NCI-H345 (cell line): Measurements from ENCODE around the gene UGT1A4.

Experiments
- DNase-seq: peaks from one replicate; lab custom pipeline; 2025; lab: John Stamatoyannopoulos, UW

UGT1A4 gene

DNA sequence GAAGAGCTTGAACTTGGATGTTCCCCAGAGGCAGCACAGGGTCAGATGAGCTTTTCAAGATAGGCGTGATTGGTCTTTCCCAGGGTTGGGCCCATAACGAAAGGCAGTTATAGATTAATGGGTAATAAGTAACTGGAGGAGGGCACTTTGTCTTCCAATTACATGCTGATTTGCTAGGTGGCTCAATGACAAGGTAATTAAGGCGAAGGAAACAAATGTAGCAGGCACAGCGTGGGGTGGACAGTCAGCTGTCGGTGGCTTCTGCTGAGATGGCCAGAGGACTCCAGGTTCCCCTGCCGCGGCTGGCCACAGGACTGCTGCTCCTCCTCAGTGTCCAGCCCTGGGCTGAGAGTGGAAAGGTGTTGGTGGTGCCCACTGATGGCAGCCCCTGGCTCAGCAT lies at the start of gene UGT1A4:
UGT1A4 (plus strand) TSS at position 185 of the 400 bp plus-strand sequence; CDS start at position 270, 85 bp downstream.
- DNase-seq = no peak

DNA sequence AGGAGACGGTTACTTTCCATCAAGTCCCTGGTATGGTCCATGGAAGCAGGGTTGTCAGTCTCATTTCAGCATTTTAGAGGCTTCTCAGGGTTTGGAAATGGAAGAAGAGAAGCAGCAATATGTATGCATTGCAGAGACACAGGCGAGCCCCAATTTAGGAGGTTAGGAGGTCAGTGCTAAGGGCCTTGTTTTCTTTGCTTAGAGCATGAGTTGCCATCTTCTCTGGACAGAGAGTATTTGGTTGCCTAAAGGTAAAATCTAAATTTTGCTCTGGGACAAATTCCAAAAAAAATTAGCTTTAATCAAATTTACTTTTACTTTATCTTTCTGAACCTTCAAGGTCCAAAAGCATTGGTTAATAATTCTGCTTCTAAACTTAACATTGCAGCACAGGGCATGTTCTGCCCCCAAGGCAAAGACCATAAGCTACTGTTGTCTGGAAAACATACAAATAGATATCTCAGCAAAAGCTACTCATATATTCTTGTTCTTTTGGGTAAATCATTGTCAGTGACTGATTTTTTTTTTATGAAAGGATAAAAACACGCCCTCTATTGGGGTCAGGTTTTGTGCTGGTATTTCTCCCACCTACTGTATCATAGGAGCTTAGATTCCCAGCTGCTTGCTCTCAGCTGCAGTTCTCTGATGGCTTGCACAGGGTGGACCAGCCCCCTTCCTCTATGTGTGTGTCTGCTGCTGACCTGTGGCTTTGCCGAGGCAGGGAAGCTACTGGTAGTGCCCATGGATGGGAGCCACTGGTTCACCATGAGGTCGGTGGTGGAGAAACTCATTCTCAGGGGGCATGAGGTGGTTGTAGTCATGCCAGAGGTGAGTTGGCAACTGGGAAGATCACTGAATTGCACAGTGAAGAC lies 47.0 kb upstream of the UGT1A4 start, which contains the start of gene UGT1A9:
UGT1A9 (plus strand) TSS at position 609 of the 872 bp plus-strand sequence; CDS start at position 646, 37 bp downstream.
- no peak for DNase-seq

GRCh38 chr2:233672886-233673285 lies 45.6 kb upstream of the UGT1A4 start:
- no peak for DNase-seq

GRCh38 chr2:233673896-233674295 lies 44.6 kb upstream of the UGT1A4 start:
- DNase-seq = no peak

- no peak for DNase-seq
Measured at GRCh38 chr2:233674314-233674713, 44.2 kb upstream of the UGT1A4 start.

GRCh38 chr2:233674995-233675394 lies 43.5 kb upstream of the UGT1A4 start:
- DNase-seq = no peak

DNA sequence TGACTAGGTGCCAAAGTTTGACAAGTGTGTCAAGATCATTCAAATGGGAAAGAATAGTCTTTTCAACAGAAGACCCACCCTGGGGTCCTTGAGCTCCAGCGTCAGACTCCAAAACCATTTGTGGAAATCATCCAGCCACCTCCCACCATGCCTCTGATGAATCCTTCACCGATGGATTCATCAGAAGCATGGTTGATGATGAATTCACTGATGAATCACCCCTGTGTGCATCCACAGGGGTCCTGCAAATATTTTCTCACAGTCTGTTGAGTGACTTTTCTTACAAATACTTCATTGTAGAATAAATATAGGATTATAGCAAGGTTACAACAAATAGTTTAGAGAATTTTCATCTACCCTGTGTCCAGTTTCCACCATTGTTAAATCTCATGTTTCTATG lies 42.5 kb upstream of the UGT1A4 start:
- no peak for DNase-seq

DNA sequence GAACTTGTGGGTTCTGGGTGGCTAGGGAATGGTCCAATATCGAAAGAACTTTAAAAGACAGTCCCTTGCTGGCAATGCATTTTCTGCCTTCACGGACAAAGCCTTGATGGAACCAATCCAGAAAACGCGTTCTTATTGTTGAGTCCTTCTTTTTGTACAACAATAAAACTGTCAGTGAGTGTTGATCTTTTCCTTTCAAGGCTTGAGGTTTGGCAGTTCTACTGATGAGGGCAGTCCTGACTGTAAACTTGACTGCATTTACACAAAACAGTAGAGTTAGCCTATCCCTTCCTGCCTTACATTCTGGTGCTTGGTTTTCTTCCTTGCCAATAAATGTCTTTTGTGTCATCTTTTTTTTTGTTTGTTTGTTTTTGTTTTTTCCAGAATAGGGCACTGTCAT lies 39.3 kb upstream of the UGT1A4 start:
- no peak for DNase-seq

DNA sequence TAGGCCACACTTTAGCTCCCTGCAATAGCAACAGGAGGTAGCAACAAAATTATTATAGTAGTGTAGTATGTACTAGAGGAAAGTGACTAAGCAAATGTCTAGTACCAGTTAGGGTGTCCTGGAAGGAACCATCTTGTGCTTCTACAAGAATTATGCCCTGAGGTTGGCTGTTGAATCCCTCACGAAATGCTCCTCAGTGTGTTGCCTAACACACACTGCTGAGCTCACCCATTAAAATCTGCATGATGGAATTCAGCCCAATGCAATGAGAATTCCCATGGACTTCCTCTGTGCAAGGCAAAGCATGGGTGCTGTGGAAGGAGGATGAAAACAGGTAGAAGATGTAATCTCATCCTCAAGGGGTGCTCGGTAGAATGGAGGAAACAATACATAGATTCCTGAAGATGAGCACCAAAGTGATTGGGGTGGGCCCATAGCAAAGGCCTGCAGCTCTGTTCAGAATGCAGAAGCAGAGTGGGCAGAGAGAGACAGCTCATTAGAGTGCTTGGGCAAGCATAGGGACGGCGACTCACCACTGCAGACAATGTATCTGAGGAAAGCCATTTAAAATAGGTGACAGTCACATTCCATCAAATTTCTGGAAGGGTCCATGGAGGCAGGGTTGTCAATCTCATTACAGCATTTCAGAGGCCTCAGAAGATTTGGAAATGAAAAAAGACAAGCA lies 38.0 kb upstream of the UGT1A4 start:
- no peak for DNase-seq

DNA sequence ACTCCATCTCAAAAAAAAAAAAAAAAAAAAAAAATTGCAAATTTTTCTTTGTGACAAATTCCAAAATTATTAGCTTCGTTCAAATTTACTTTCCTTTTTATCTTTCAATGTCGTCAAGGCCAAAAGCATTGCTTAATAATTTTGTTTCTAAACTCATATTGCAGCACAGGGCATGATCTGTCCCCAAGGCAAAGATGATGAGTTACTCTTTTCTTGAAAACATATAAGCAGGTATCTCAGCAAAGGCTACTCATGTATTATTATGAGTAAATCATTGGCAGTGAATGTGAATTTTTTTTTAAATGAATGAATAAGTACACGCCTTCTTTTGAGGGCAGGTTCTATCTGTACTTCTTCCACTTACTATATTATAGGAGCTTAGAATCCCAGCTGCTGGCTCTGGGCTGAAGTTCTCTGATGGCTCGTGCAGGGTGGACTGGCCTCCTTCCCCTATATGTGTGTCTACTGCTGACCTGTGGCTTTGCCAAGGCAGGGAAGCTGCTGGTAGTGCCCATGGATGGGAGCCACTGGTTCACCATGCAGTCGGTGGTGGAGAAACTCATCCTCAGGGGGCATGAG lies 36.9 kb upstream of the UGT1A4 start, which contains the start of gene UGT1A7:
UGT1A7 (plus strand) TSS at position 381 of the 579 bp plus-strand sequence; CDS start at position 418, 37 bp downstream.
- no peak for DNase-seq

GRCh38 chr2:233684640-233685039 lies 33.9 kb upstream of the UGT1A4 start:
- DNase-seq = no peak

GRCh38 chr2:233686928-233687327 lies 31.6 kb upstream of the UGT1A4 start:
- DNase-seq = no peak

DNA sequence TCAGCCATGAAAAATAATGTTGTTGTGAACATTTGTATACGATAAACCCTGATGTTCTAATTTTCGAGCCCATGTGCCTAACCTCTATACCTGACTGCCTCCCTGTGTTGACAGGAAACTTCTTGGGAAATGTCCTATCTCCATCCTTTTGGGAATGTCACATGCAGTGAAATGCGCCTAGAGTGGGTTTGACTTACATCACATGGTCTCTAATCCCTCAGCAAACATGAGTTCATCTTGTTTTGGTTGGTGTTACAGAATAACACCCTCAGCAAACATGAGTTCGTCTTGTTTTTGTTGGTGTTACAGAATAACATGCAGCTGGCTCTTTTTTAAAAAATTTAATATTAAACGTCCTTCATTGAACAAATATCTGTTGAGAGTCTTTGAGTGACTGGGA lies 30.2 kb upstream of the UGT1A4 start:
- DNase-seq = no peak

GRCh38 chr2:233689031-233689430 lies 29.5 kb upstream of the UGT1A4 start:
- no peak for DNase-seq

- no peak for DNase-seq
Measured at GRCh38 chr2:233689501-233689900, 29.0 kb upstream of the UGT1A4 start.

DNA sequence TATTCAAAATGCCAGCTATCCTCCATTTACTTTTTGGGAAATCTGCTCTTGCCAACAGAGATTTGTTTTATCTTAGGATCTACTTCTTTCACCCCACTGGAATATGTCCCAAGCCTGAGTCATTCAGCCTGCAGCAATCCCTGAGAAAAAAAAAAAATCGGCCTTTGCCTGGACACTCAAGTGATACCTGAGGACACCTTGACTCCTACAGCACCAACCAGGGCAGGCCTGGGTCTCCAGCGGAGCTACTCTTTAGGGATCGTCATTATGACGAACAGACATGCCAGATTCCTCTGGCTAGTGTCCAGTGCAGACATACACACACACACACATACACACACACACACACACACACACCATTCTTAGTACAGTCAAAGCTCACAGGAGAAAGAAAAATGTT lies 28.1 kb upstream of the UGT1A4 start:
- DNase-seq = no peak

DNA sequence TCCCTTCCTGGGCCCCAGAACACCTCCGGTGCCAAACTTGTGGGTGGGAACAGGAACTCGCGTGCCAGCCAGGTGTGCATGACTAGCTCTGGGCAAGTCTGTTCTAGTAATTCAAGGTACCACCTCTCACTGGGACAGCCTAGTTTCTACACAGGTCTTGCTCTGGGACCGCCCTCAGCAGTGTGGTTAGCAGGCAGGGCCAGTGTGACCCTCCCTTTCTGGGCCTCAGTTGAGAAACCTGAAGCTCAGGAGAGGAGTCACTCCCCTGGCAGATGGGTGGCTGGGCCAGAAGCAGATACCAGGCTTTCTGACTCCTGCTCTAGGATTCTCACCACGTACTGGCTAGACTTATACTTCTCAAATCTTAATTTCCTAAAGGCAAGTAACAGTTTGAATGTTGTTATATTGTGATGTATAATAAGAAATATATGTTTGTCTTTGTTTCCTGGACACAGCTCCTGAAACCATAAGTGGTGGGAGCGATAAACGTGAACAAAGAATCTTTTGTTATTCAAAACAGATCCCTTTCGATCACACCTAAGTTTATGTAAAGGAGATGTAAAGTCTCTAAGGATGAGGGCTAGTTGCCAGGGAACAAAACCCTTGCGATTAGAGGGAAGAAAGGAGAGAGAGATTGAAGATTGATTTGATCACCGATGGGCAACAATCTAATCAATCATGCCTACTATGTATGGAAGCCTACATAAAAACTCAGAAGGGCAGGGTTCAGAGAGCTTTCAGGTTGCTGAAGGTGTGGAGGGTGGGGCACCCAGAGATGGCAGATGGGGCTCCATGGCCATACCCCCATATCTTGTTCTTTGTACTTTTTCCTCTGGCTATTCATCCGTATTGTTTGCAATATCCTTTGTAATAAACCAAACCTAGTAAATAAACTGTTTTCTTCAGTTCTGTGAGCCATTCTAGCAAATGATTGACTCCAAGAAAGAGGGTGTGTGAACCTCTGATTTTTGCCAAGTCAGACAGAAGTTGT lies 26.8 kb upstream of the UGT1A4 start:
- DNase-seq = no peak

- no peak for DNase-seq
Measured at GRCh38 chr2:233692648-233693047, 25.9 kb upstream of the UGT1A4 start, which contains the start of gene UGT1A6. TSS of gene UGT1A6 (plus strand) at chr2:233692890. CDS start at chr2:233693005, 115 bp downstream.

GRCh38 chr2:233693963-233694362 lies 24.6 kb upstream of the UGT1A4 start:
- no peak for DNase-seq

- no peak for DNase-seq
Measured at GRCh38 chr2:233698740-233699139, 19.8 kb upstream of the UGT1A4 start.

GRCh38 chr2:233699424-233700027 lies 19.0 kb upstream of the UGT1A4 start:
- DNase-seq = no peak
